Hepatocyte (in vitro differentiated cells): Measurements from ENCODE around the gene TNS3. TPM values are rescaled to one million over a fixed set of nuclear protein-coding genes. Genes with fewer than 3 reads are reported as not detected.

Experiments used
- DNase-seq: peaks from one replicate; pipeline ENCODE4 v3.0.0-alpha.2; 2016; ENCODE audit warnings: low spot score
- H2AFZ ChIP-seq: fragments of 200-600 bp; sonication (generic); 2 replicates; pipeline ENCODE4 v1.6.0; 2016; ENCODE audit warnings: antibody characterized with exemption, mild to moderate bottlenecking
- H3K27ac ChIP-seq: fragments of 200-600 bp; sonication (generic); 2 replicates; pipeline ENCODE4 v1.5.1; 2016; ENCODE audit warnings: mild to moderate bottlenecking
- H3K27me3 ChIP-seq: fragments of 200-600 bp; sonication (generic); 2 replicates; pipeline ENCODE4 v1.6.1; 2016
- H3K36me3 ChIP-seq: fragments of 200-600 bp; sonication (generic); replicated peaks from 2 replicates; pipeline ENCODE4 v1.5.1; 2016; ENCODE audit warnings: low read depth; ENCODE audit not compliant: insufficient read depth
- H3K4me1 ChIP-seq: fragments of 200-600 bp; sonication (generic); 2 replicates; pipeline ENCODE4 v1.5.1; 2016; ENCODE audit warnings: mild to moderate bottlenecking, moderate library complexity; ENCODE audit not compliant: insufficient read depth
- H3K4me2 ChIP-seq: fragments of 200-600 bp; sonication (generic); 2 replicates; pipeline ENCODE4 v1.6.0; 2016
- H3K4me3 ChIP-seq: fragments of 200-600 bp; sonication (generic); 2 replicates; pipeline ENCODE4 v1.5.1; 2016; ENCODE audit warnings: mild to moderate bottlenecking
- H3K79me2 ChIP-seq: fragments of 200-600 bp; sonication (generic); 2 replicates; pipeline ENCODE4 v1.6.0; 2017; ENCODE audit warnings: mild to moderate bottlenecking
- H3K9me2 ChIP-seq: fragments of 200-600 bp; sonication (generic); replicated peaks from 2 replicates; pipeline ENCODE4 v1.6.0; 2017; ENCODE audit warnings: mild to moderate bottlenecking; ENCODE audit not compliant: insufficient read depth
- H3K9me3 ChIP-seq: fragments of 200-600 bp; sonication (generic); 2 replicates; pipeline ENCODE4 v1.5.1; 2016; ENCODE audit warnings: low read depth, mild to moderate bottlenecking
- H4K20me1 ChIP-seq: fragments of 200-600 bp; sonication (generic); 2 replicates; pipeline ENCODE4 v1.6.0; 2016; ENCODE audit warnings: mild to moderate bottlenecking; ENCODE audit not compliant: insufficient read depth, poor library complexity, severe bottlenecking
- EZH2 ChIP-seq: fragments of 200-600 bp; sonication (generic); IDR thresholded peaks from 2 replicates; pipeline ENCODE4 v1.6.1; 2016; ENCODE audit warnings: antibody characterized with exemption, mild to moderate bottlenecking, borderline replicate concordance
- EZH2phosphoT487 ChIP-seq: fragments of 200-600 bp; sonication (generic); IDR thresholded peaks from one replicate; pipeline ENCODE4 v1.6.1; 2018; ENCODE audit warnings: antibody characterized with exemption, mild to moderate bottlenecking, low read depth, moderate library complexity; ENCODE audit not compliant: unreplicated experiment, severe bottlenecking
- WGBS: methylation state at CpG from one replicate; pipeline ENCODE4 v1.1.6; 2016; ENCODE audit warnings: low lambda C conversion rate; ENCODE audit errors: missing lambda C conversion rate; 5-methylcytosine and 5-hydroxymethylcytosine counted together
- polyA plus RNA-seq: library from polyadenylated mRNA; unstranded; fragments of >200 nt; fragmentation: Nextera tagmentation; extraction: Ambion mirVana; gene quantifications from 2 replicates; pipeline ENCODE4 v1.2.1, GENCODE V29; 2016
- total RNA-seq: library from RNA; depleted of rRNA; stranded (reverse); fragments of >200 nt; gene quantifications from 2 replicates; pipeline ENCODE4 v1.2.3, GENCODE V29; 2014
- TF ChIP-seq, protein P1 (sequence below): fragments of 200-600 bp; sonication (generic); IDR thresholded peaks from 2 replicates; pipeline ENCODE4 v1.5.1; 2016; ENCODE audit warnings: antibody characterized with exemption, mild to moderate bottlenecking; ENCODE audit not compliant: poor library complexity

TNS3 gene
- total and polyA plus RNA-seq, 2 experiments from 2014 or later, result 30.0 to 73.3 TPM

DNA sequence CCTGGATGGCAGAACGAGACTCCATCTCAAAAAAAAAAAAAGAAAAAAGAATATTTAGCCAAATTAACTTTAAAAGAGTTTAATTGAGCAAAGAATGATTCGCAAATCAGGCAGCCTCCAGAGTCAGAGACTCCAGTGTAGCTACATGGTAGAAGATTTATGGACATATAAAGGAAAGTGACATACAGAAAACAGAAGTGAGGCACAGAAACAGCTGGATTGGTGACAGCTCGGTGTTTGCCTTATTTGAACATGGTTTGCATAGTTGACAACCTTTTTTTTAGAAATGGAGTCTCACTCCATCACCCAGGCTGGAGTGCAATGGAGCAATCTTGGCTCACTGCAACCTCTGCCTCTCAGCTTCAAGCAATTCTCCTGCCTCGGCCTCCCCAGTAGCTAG lies 35.2 kb upstream of the TNS3 start:
- Histone ChIP-seq H3K4me2 (no peak overlapping the region), H3K36me3 (no peaks in the 10 kb centered on the region), H2AFZ (no peak overlapping the region), H3K27ac (no peak overlapping the region), H3K79me2 (no peaks in the 10 kb centered on the region), H3K9me2 (no peaks in the 10 kb centered on the region), H3K27me3 (no peaks in the 10 kb centered on the region), H3K9me3 (no peaks in the 10 kb centered on the region), H3K4me3 (no peak overlapping the region), H4K20me1 (no peaks in the 10 kb centered on the region), H3K4me1 (peaks cover 9% of the 10 kb centered on the region)
- no peak for TF ChIP-seq EZH2
- TF ChIP-seq, protein P1, sequence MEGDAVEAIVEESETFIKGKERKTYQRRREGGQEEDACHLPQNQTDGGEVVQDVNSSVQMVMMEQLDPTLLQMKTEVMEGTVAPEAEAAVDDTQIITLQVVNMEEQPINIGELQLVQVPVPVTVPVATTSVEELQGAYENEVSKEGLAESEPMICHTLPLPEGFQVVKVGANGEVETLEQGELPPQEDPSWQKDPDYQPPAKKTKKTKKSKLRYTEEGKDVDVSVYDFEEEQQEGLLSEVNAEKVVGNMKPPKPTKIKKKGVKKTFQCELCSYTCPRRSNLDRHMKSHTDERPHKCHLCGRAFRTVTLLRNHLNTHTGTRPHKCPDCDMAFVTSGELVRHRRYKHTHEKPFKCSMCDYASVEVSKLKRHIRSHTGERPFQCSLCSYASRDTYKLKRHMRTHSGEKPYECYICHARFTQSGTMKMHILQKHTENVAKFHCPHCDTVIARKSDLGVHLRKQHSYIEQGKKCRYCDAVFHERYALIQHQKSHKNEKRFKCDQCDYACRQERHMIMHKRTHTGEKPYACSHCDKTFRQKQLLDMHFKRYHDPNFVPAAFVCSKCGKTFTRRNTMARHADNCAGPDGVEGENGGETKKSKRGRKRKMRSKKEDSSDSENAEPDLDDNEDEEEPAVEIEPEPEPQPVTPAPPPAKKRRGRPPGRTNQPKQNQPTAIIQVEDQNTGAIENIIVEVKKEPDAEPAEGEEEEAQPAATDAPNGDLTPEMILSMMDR, result no peak
- no peak for TF ChIP-seq EZH2phosphoT487
- WGBS, result 95% methylated on average over 4 of the region's 4 CpGs
- no peak for DNase-seq

DNA sequence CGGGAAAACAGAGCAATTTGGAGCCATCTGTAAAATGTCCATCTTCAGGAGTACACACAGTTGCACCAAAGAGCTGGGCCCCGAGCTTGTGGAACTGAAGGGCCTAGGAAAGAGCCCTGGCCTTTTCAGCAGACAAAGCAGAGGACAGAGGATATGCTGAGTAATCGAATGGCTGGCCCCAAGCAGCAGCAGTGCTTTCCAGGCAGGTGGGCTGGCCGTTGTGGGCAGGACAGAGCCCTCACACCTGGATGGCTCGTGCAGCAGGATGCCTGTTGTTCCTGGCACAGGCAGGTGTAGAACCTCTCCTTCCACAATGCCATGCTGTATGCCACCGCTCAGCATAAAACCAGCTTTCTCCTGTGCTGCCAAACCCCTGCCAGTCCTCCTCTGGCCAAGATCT lies 32.5 kb upstream of the TNS3 start:
- no peaks in the 10 kb centered on the region for H3K9me2 ChIP-seq
- no peaks in the 10 kb centered on the region for H3K9me3 ChIP-seq
- WGBS, result 75% methylated on average over 6 of the region's 6 CpGs
- no peaks in the 10 kb centered on the region for H3K79me2 ChIP-seq
- peaks cover 19% of the 10 kb centered on the region for H3K4me1 ChIP-seq
- H4K20me1 ChIP-seq, result no peaks in the 10 kb centered on the region
- no peak overlapping the region for H2AFZ ChIP-seq
- H3K36me3 ChIP-seq, result no peaks in the 10 kb centered on the region
- DNase-seq, result no peak
- H3K4me2 ChIP-seq, result no peak overlapping the region
- TF ChIP-seq EZH2phosphoT487 (no peak), EZH2 (no peak)
- TF ChIP-seq, protein P1, result no peak
- no peak overlapping the region for H3K4me3 ChIP-seq
- H3K27ac ChIP-seq, result no peak overlapping the region
- H3K27me3 ChIP-seq, result no peaks in the 10 kb centered on the region

DNA sequence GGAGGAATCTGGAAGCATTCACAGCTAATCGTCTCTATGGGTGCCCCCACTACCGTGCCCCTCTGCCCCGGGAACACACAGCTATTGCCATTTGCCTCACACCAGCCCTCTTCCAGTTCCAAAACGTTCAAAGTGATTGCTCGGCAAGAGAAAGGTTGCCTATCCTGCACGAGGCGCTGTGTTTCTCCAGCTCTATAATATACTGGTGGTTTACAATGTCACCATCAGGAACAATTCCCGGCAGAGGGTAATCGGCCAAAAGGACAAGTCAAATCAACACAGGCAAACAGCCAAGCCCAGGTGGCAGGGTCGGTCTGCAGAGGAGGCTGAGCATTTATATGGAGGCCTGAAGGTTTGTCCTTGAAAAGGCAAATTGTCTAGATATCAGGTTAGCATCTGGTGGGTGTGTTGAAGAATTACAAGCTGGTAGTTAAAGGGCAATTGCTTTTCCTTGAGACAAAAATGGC lies 29.2 kb upstream of the TNS3 start:
- TF ChIP-seq, protein P1, result no peak
- TF ChIP-seq EZH2 (no peak), EZH2phosphoT487 (no peak)
- Histone ChIP-seq H3K79me2 (no peaks in the 10 kb centered on the region), H3K4me3 (no peak overlapping the region), H3K9me3 (no peaks in the 10 kb centered on the region), H3K4me1 (peaks cover 19% of the 10 kb centered on the region), H3K4me2 (peak overlapping the region; percentile 28), H3K27me3 (no peaks in the 10 kb centered on the region), H3K27ac (peak overlapping the region; percentile 75), H3K9me2 (no peaks in the 10 kb centered on the region), H2AFZ (peak overlapping the region; percentile 19), H4K20me1 (no peaks in the 10 kb centered on the region), H3K36me3 (no peaks in the 10 kb centered on the region)
- 51% methylated on average over 10 of the region's 10 CpGs for WGBS
- peak; percentile 51 for DNase-seq

DNA sequence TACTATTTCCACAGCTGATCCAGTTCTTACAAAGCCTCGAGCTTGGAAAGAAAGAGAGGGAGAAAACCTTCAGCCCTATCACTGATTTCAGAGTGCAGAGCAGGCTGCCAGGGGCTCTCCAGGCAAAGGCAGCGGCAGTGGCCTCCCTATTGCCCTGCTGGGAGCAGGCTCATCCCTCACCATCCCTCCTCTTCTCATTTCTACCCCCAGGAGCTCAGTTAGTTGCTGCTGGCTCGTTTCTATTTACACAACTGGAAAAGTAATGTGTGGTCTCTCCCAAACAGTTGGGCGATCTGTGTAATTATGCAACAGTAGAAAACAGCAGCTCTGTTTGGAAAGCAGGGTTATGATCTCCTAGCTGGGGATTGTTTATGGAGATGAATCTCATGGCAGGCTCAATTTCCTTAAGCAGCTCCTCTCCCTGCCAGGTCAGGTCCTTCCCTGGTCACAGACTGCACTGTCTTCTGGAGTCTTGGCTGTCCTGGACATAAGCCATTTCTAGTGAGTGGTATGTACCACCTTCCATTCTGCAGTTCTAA lies 28.7 kb upstream of the TNS3 start:
- Histone ChIP-seq H3K27me3 (no peaks in the 10 kb centered on the region), H3K4me2 (peak overlapping the region; percentile 28), H3K27ac (peak overlapping the region; percentile 75), H3K36me3 (no peaks in the 10 kb centered on the region), H3K4me1 (peaks cover 20% of the 10 kb centered on the region), H2AFZ (peak overlapping the region; percentile 19), H3K4me3 (no peak overlapping the region), H3K79me2 (no peaks in the 10 kb centered on the region), H3K9me2 (no peaks in the 10 kb centered on the region), H4K20me1 (no peaks in the 10 kb centered on the region), H3K9me3 (no peaks in the 10 kb centered on the region)
- DNase-seq, result peak; percentile 43
- TF ChIP-seq EZH2phosphoT487 (no peak), EZH2 (no peak)
- TF ChIP-seq, protein P1, result no peak
- 30% methylated on average over 4 of the region's 4 CpGs for WGBS
